ENCODE measurements around the gene CTIF.

DNA sequence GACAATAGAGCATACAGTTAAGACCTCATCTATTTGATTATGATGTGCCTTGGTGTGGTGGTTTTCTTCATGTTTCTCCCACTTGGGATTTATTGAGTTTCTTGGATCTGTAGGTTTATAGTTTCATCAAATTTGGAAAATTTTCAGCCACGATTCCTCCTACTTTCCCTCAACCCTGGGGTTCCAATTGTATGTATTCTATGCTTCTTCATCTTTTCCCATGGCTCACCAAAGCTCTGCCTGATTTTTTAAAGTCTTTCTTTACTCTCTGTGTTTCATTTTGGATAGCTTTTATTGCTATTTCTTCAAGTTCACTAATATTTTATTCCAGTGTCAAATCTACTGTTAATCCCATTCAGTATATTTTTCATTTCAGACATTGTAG, 132.7 kb downstream of the CTIF start:
- TF ChIP-seq POLR2A (IDR thresholded peaks at IDR 0.05): no peak
- TF ChIP-seq, protein P1, sequence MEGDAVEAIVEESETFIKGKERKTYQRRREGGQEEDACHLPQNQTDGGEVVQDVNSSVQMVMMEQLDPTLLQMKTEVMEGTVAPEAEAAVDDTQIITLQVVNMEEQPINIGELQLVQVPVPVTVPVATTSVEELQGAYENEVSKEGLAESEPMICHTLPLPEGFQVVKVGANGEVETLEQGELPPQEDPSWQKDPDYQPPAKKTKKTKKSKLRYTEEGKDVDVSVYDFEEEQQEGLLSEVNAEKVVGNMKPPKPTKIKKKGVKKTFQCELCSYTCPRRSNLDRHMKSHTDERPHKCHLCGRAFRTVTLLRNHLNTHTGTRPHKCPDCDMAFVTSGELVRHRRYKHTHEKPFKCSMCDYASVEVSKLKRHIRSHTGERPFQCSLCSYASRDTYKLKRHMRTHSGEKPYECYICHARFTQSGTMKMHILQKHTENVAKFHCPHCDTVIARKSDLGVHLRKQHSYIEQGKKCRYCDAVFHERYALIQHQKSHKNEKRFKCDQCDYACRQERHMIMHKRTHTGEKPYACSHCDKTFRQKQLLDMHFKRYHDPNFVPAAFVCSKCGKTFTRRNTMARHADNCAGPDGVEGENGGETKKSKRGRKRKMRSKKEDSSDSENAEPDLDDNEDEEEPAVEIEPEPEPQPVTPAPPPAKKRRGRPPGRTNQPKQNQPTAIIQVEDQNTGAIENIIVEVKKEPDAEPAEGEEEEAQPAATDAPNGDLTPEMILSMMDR (IDR thresholded peaks at IDR 0.05): no peak

Data from heart left ventricle (tissue), 13 donors.